MM.1S (cell line): ENCODE results near the gene ZNF398.
A peak's percentile ranks its signal among the peaks of the same experiment; 100 is the strongest.

ENCODE experiments used
- DNase-seq: peaks from one replicate; pipeline ENCODE4 v3.0.0-alpha.2; 2015
- H2AFZ ChIP-seq: fragments of 300-600 bp; sonication (generic); 2 replicates; pipeline ENCODE4 v1.6.0; 2016; ENCODE audit warnings: antibody characterized with exemption, low read length
- H3F3A ChIP-seq: fragments of 300-600 bp; sonication (generic); 2 replicates; pipeline ENCODE4 v1.6.1; 2016; ENCODE audit warnings: mild to moderate bottlenecking, antibody characterized with exemption, low read length, moderate library complexity, mixed read lengths; ENCODE audit not compliant: insufficient read depth
- H3K27ac ChIP-seq: fragments of 300-600 bp; sonication (generic); 2 replicates; pipeline ENCODE4 v1.5.1; 2016; ENCODE audit warnings: mild to moderate bottlenecking, low read length
- H3K27me3 ChIP-seq: fragments of 300-600 bp; sonication (generic); replicated peaks from 2 replicates; pipeline ENCODE4 v1.6.0; 2016; ENCODE audit warnings: low read length; ENCODE audit not compliant: insufficient read depth
- H3K36me3 ChIP-seq: fragments of 300-600 bp; sonication (generic); replicated peaks from 2 replicates; pipeline ENCODE4 v1.6.1; 2016; ENCODE audit warnings: mild to moderate bottlenecking, low read length, mixed read lengths; ENCODE audit not compliant: insufficient read depth
- H3K4me1 ChIP-seq: fragments of 300-600 bp; sonication (generic); 2 replicates; pipeline ENCODE4 v1.6.1; 2016; ENCODE audit warnings: low read length, mixed read lengths
- H3K4me2 ChIP-seq: fragments of 300-600 bp; sonication (generic); 2 replicates; pipeline ENCODE4 v1.6.0; 2016; ENCODE audit warnings: low read depth, low read length
- H3K4me3 ChIP-seq: fragments of 300-600 bp; sonication (generic); 2 replicates; pipeline ENCODE4 v1.5.1; 2016; ENCODE audit warnings: low read length, mixed read lengths
- H3K79me2 ChIP-seq: fragments of 300-600 bp; sonication (generic); 2 replicates; pipeline ENCODE4 v1.6.1; 2016; ENCODE audit warnings: mixed run types, low read length, mixed read lengths
- H3K9ac ChIP-seq: fragments of 300-600 bp; sonication (generic); 2 replicates; pipeline ENCODE4 v1.6.1; 2016; ENCODE audit warnings: low read length, mixed read lengths
- H3K9me2 ChIP-seq: fragments of 300-600 bp; sonication (generic); replicated peaks from 2 replicates; pipeline ENCODE4 v1.6.1; 2016; ENCODE audit warnings: mild to moderate bottlenecking, low read length, mixed read lengths; ENCODE audit not compliant: insufficient read depth
- H3K9me3 ChIP-seq: fragments of 300-600 bp; sonication (generic); replicated peaks from 2 replicates; pipeline ENCODE4 v1.6.1; 2016; ENCODE audit warnings: mild to moderate bottlenecking, low read length, mixed read lengths; ENCODE audit not compliant: insufficient read depth
- H4K20me1 ChIP-seq: fragments of 300-600 bp; sonication (generic); 2 replicates; pipeline ENCODE4 v1.6.1; 2016; ENCODE audit warnings: mild to moderate bottlenecking, low read length, moderate library complexity, mixed read lengths; ENCODE audit not compliant: insufficient read depth
- CTCF ChIP-seq: fragments of 300-600 bp; sonication (generic); IDR thresholded peaks from 2 replicates; pipeline ENCODE4 v1.5.1; 2016; ENCODE audit warnings: antibody characterized with exemption, low read length, mixed read lengths
- EZH2 ChIP-seq: fragments of 300-600 bp; sonication (generic); optimal IDR thresholded peaks from 2 replicates; pipeline ENCODE3; 2017; ENCODE audit warnings: low read depth, mild to moderate bottlenecking, antibody characterized with exemption, low read length, mixed read lengths
- EZH2phosphoT487 ChIP-seq: fragments of 300-600 bp; sonication (generic); IDR thresholded peaks from 2 replicates; pipeline ENCODE4 v1.6.1; 2018; ENCODE audit warnings: antibody characterized with exemption, low read length

The ZNF398 gene

GRCh38 chr7:149209518-149210269, 62.4 kb downstream of the ZNF398 start:
- H3K27ac ChIP-seq = no peak overlapping the region
- H3K4me1 ChIP-seq = no peaks in the 10 kb centered on the region
- no peaks in the 10 kb centered on the region for H4K20me1 ChIP-seq
- no peaks in the 10 kb centered on the region for H3K9me3 ChIP-seq
- TF ChIP-seq EZH2 = no peak
- TF ChIP-seq CTCF = peak; percentile 78
- no peak for TF ChIP-seq EZH2phosphoT487
- H3K9ac ChIP-seq = no peak overlapping the region
- DNase-seq = peak; percentile 53
- no peaks in the 10 kb centered on the region for H3K9me2 ChIP-seq
- peaks cover 14% of the 10 kb centered on the region; the same call in 1 of the 2 replicates for H3K36me3 ChIP-seq
- H3K4me2 ChIP-seq = no peak overlapping the region
- H3F3A ChIP-seq = no peaks in the 10 kb centered on the region
- no peak overlapping the region for H3K4me3 ChIP-seq
- no peak overlapping the region for H2AFZ ChIP-seq
- peaks cover 3% of the 10 kb centered on the region; the same call in 1 of the 2 replicates for H3K79me2 ChIP-seq
- no peaks in the 10 kb centered on the region for H3K27me3 ChIP-seq

- Histone ChIP-seq H3K36me3 (peaks cover 14% of the 10 kb centered on the region; the same call in 1 of the 2 replicates), H3F3A (no peaks in the 10 kb centered on the region)
Observed at GRCh38 chr7:149210551-149210950, 63.3 kb downstream of the ZNF398 start.

GRCh38 chr7:149214020-149214720, 66.9 kb downstream of the ZNF398 start:
- Histone ChIP-seq H3K4me2 (no peak overlapping the region), H3K9me3 (no peaks in the 10 kb centered on the region), H3K79me2 (0 out of 2 replicates have a peak, but pooled peaks cover 8% of the 10 kb centered on the region), H3K27ac (no peak overlapping the region), H3K4me3 (no peak overlapping the region), H3K9ac (no peak overlapping the region), H4K20me1 (no peaks in the 10 kb centered on the region), H2AFZ (no peak overlapping the region), H3K9me2 (no peaks in the 10 kb centered on the region), H3K36me3 (peaks cover 14% of the 10 kb centered on the region; the same call in 1 of the 2 replicates), H3F3A (no peaks in the 10 kb centered on the region), H3K4me1 (no peaks in the 10 kb centered on the region), H3K27me3 (no peaks in the 10 kb centered on the region)
- no peak for DNase-seq
- no peak for TF ChIP-seq EZH2phosphoT487
- no peak for TF ChIP-seq CTCF
- TF ChIP-seq EZH2 = no peak

More at GRCh38 chr7:149210551-149210950, 63.3 kb downstream of the ZNF398 start:
- H3K9ac ChIP-seq = no peak overlapping the region
- H2AFZ ChIP-seq = no peak overlapping the region
- TF ChIP-seq EZH2 = no peak
- no peak for TF ChIP-seq EZH2phosphoT487
- TF ChIP-seq CTCF = no peak
- no peak overlapping the region for H3K4me2 ChIP-seq
- no peaks in the 10 kb centered on the region for H3K9me2 ChIP-seq
- DNase-seq = no peak
- 0 out of 2 replicates have a peak, but pooled peaks cover 3% of the 10 kb centered on the region for H3K79me2 ChIP-seq
- no peaks in the 10 kb centered on the region for H3K4me1 ChIP-seq
- no peak overlapping the region for H3K27ac ChIP-seq
- no peaks in the 10 kb centered on the region for H3K9me3 ChIP-seq
- no peaks in the 10 kb centered on the region for H4K20me1 ChIP-seq
- H3K4me3 ChIP-seq = no peak overlapping the region
- no peaks in the 10 kb centered on the region for H3K27me3 ChIP-seq
